GM23248 (cell line): ENCODE data around the gene TEX19.

ENCODE experiments used
- EZH2 ChIP-seq: fragments of 200-600 bp; sonication (generic); IDR thresholded peaks from 2 replicates; pipeline ENCODE4 v1.6.1; 2018; ENCODE audit warnings: antibody characterized with exemption, mild to moderate bottlenecking; ENCODE audit not compliant: insufficient read depth, poor library complexity, severe bottlenecking
- EZH2phosphoT487 ChIP-seq: fragments of 200-600 bp; sonication (generic); IDR thresholded peaks from 2 replicates; pipeline ENCODE4 v1.6.1; 2018; ENCODE audit warnings: antibody characterized with exemption, moderate library complexity, mild to moderate bottlenecking, low read depth; ENCODE audit not compliant: insufficient read depth

GRCh38 chr17:82315703-82316358 lies 43.2 kb upstream of the TEX19 start:
- TF ChIP-seq EZH2 (peak; percentile 45), EZH2phosphoT487 (no peak)
